RPMI7951 (cell line): ENCODE measurements around the gene SCN3A. TPM values are rescaled to one million over a fixed set of nuclear protein-coding genes. Genes with fewer than 3 reads are reported as not detected.

Experiments
- DNase-seq: peaks from one replicate; pipeline ENCODE4 v3.0.0-alpha.2; 2012; ENCODE audit warnings: low read depth
- total RNA-seq: library from RNA; depleted of rRNA; stranded (reverse); fragments of >200 nt; shearing (Covaris generic); gene quantifications from 2 replicates; pipeline ENCODE4 v1.2.3, GENCODE V29; 2014

SCN3A gene
- total RNA-seq, 1 experiment from 2014 or later = 0.36 TPM

DNA sequence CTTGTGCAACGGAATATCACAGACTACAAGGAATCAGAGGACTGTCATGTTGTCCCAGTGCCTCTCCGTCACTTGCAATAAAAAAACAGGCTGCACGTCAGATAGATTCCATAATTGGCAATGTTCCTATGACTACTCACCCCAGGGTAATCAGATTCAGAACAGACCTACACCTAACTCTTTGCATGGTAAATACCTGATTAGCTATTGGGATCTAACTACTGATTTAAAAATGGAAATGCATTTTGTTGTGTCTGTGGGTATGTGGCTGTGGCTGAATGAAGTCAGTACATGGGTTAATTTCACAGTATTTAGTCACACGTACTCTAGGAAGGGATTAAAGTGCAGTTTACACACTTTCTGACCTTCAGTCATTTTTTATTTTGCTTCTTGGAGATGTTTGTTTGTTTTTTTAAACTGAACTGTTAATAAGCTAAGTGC lies 91.7 kb downstream of the SCN3A start:
- DNase-seq = no peak

DNA sequence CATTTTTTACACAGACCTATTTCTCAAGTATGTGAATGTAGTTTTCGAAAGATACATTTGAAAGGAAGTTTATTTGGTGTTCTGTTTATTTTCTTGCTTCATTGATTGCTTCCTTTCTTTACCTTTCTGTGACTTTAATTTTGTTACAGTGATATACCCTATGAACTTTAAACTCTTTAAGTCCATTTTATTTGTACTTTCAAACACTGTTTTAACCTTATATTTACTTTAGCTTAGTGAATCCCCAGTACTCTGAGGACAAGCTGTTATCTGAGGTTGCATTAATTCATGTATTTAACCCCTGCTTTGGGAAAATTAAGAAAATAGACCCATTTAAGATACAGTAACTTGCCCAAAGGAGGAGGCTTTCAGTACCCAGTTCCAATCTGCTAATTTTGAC lies 93.5 kb downstream of the SCN3A start:
- DNase-seq = no peak

DNA sequence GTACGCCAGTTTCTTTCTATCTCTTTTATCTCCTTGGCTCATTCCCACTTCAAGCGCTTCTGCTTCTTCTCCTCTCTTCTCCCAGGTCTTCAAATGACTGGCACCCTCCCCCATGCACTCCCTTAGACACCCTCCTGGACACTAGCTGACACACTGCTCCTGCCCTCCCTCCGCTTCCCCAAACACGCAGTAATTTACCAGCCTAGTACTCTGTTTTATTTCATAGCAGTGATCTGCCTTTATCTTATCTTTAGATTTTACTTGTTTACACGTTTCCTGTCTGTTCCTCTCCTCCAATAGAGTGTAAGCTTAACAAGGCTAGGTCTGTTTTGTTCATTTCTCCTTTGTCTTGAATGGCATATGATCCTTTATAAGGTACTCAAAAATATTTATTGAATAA lies 93.9 kb downstream of the SCN3A start:
- DNase-seq = no peak

- DNase-seq = no peak
Observed at GRCh38 chr2:165105926-165106325, 97.9 kb downstream of the SCN3A start.

- no peak for DNase-seq
Observed at GRCh38 chr2:165087933-165088901, 115.6 kb downstream of the SCN3A start.

DNA sequence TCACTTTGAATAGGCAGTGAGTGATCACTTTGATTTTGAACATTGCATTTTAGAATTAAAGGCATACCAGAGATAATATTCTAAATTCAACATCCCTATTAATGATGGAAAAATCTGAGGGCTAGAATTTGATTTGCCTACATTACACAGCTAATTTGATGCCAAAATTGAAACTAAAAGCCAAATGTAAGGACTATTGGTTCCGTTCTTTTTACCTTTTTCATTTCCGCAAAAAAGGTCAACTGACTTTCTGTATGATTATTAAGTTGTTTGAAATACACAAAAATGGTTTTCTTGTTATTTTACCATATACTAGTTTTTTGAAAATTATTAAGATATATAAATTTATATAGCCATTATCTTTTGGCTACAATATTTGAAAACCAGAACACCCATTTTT lies 117.5 kb downstream of the SCN3A start:
- no peak for DNase-seq

GRCh38 chr2:165083326-165083725 lies 120.5 kb downstream of the SCN3A start:
- DNase-seq = no peak

GRCh38 chr2:165082479-165082878 lies 121.4 kb downstream of the SCN3A start:
- no peak for DNase-seq

- DNase-seq = no peak
Observed at GRCh38 chr2:165081276-165081675, 122.6 kb downstream of the SCN3A start.

DNA sequence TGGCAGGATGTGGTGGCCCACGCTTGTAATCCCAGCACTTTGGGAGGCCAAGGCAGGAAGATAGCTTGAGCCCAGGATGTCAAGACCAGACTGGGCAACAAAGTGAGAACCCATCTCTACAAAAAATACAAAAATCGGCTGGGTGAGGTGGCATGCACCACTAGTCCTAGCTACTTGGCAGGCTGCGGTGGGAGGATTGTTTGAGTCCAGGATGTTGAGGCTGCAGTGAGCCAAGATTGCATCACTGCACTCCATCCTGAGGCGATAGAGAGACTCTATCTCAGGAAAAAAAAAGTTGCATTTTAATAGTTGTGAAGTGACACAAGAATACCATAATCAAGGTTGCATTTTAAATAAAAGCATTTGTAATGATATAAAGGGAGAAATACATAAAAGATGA lies 124.4 kb downstream of the SCN3A start:
- no peak for DNase-seq

DNA sequence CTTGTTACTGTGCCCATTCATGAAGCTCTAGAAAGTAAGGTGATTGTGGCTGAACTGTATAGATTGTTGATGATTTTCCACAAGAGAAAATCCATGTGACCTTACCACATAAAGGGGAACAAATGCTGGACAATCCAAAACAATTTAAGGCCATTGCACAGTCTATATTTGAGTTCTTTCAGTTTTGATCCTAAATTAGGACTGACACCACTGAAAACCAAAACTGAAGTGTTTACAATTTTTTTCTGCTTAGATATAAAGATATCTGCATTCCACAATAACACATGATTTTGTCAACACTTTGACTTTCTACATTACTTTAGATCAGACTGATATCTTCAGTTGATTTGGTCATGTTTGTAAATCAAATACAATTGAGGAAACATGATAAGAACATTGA lies 124.9 kb downstream of the SCN3A start:
- DNase-seq = no peak

- no peak for DNase-seq
Observed at GRCh38 chr2:165074884-165075283, 129.0 kb downstream of the SCN3A start.

- DNase-seq = no peak
Observed at GRCh38 chr2:165074323-165074722, 129.5 kb downstream of the SCN3A start.

- peak; percentile 2 for DNase-seq
Observed at GRCh38 chr2:165070076-165070475, 133.8 kb downstream of the SCN3A start.

DNA sequence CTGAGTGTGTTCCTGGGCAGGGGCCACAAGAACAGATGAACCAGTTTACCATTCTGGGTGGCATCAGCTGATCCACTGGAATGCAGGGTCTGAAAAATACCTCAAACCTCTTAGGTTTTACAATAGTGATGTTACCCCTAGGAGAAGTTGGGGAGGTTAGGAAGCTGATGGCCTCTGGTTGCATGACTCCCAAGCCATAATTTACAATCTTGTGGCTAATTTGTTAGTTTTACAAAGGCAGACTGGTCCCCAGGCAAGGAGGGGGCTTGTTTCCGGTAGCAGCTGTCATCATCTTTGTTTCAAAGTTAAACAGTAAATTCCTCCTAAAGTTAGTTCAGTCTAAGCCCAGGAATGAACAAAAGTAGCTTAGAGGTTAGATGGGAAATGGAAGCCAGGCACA lies 134.7 kb downstream of the SCN3A start:
- peak; percentile 7 for DNase-seq

DNA sequence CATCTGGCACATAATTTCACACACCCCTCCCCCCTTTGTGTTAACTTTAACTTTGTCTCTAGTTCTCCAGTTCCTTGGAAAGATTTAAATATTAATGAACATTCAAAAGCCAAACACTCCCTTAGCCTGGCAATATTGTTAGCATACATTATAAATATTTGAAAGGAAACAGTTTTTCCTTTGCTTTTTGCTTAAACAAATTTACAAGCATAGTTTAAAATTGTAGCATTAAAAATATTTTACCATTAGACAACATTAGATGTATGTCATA lies 135.4 kb downstream of the SCN3A start:
- no peak for DNase-seq

DNA sequence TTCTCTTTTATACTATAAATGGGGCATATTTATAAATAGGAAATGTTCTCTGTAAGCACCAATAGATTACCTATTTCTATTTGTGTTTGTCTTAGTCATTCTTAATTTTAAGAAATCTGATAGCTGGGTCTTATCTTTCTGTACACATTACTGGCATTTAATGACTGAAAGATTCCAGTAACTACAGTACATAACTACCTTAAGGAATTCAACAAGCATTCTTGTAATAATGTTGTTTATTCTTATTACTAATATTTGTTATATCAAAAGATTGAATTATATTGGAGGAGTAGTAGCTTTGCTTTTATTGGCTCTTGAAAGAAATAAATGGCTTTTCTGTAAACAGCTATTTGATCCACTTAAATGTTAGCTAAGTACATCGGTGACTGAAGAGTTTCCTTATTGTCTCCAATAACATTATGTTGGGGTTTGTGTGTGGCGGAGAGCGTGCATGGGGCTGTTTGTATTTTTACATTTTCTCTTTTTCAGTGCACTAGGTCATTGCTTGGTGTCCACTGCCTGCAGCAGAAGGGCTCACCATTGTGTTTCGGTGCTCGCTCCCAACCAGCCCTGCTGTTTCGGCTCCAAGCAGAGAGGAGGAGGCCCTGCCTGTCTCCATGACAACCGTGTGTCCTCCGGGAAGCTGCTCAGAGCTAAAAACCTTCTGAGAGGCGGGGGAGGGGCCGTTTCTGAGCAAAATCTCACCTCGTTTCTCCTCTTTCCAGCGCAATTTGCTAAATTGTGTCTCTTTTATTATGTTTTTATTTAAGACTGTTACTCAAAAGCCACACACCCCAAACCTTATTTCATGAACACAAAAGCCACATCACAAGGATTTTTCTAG lies 136.0 kb downstream of the SCN3A start:
- DNase-seq = peak; percentile 41

GRCh38 chr2:165064743-165065142 lies 139.1 kb downstream of the SCN3A start:
- DNase-seq = no peak

DNA sequence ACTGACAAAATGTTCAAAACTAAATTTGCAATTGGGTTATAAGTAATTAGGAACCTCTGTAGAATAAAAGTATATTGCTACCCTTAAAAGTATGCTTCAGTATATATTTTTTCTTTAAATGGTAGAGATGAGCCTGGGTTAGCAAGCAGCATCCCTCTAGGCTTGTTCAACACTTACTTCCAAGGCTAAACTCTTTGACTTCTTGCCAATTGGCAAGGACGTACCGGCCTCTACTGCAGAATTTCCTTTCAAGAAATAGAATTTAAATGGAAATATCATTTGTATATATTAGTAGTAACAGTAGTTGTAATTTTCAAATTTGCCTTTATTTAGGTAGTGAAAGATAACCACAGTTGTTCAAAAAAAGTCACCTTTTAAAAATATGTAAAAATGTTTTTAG lies 143.4 kb downstream of the SCN3A start:
- DNase-seq = no peak

DNA sequence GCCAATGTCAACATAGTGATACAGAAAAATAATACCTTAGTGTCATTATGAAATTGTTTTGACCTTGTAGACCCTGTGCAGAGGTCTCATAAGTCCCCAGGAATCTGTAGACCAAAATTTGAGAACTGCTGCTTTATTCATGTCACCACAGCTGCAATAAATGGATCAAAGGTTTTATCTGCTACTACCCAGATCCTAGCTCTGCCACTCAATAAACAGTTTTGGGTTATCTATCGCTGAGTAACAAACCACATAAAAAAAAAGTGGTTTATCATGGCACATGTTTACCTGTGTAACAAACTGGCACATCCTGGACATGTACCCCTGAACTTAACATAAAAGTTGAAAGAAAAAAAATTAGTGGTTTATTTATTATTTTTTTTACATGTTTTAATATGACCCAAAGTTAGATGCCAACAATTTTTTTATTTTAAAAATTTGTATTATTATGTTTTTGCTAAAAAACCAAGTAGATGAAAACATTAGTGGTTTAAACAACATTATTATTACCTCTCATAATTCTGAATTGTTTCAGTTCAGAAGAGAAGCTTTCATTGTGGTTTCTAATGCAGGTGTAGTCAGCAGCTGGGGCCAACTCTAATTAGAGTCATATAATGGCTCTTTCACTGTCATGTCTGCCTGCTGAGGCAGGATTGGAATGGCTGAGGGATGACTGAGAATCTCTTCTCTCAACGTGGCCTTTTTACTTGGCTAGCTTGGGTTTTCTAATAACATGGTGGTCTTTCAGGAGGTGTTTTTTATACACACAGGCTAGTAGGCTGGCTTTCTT lies 145.2 kb downstream of the SCN3A start:
- DNase-seq = no peak

- no peak for DNase-seq
Observed at GRCh38 chr2:165057931-165058330, 145.9 kb downstream of the SCN3A start.

- DNase-seq = no peak
Observed at GRCh38 chr2:165057308-165057707, 146.5 kb downstream of the SCN3A start.
